Right lobe of liver (tissue), 4 donors: Measurements from ENCODE around the gene EML4.

Source experiments
- POLR2A ChIP-seq: fragments of 450-650 bp; IDR thresholded peaks from one replicate; pipeline ENCODE4 v1.6.1; 2017; ENCODE audit warnings: antibody characterized with exemption, mild to moderate bottlenecking
- TF ChIP-seq, protein P1 (sequence below), 4 donors: fragments of 200-600 bp in 3 of 4; fragments of 450-650 bp in 1 of 4; IDR thresholded peaks; one replicate each; pipeline versions ENCODE4 v1.5.1 to v1.8.0; 2016 to 2022; ENCODE audit warnings: antibody characterized with exemption in 4 of 4, mild to moderate bottlenecking in 2 of 4
- donor health status: DM: no; HTN: no; CAD: no.
- donor health status: DM: no; HTN: no; CAD: no.
- donor health status: DM: no; HTN: yes; CAD: no.

DNA sequence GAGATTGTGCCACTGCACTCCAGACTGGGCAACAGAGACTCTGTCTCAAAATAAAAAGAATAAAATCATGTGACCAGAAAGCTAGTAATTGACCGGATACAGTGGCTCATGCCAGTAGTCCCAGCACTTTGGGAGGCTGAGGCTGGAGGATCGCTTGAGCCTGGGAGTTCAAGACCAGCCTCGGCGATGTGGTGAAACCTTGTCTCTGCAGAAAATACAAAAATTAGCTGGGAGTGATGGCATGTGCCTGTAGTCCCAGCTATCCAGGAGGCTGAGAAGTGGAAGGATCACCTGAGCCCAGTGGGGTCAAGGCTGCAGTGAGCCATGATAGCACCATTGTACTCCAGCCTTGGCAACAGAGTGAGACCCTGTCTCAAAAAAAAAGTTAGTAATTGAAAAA lies 155.1 kb downstream of the EML4 start:
- TF ChIP-seq, protein P1, sequence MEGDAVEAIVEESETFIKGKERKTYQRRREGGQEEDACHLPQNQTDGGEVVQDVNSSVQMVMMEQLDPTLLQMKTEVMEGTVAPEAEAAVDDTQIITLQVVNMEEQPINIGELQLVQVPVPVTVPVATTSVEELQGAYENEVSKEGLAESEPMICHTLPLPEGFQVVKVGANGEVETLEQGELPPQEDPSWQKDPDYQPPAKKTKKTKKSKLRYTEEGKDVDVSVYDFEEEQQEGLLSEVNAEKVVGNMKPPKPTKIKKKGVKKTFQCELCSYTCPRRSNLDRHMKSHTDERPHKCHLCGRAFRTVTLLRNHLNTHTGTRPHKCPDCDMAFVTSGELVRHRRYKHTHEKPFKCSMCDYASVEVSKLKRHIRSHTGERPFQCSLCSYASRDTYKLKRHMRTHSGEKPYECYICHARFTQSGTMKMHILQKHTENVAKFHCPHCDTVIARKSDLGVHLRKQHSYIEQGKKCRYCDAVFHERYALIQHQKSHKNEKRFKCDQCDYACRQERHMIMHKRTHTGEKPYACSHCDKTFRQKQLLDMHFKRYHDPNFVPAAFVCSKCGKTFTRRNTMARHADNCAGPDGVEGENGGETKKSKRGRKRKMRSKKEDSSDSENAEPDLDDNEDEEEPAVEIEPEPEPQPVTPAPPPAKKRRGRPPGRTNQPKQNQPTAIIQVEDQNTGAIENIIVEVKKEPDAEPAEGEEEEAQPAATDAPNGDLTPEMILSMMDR (IDR thresholded peaks at IDR 0.05) = no peak
- no peak for TF ChIP-seq POLR2A
